GM18498 (cell line): Measurements from ENCODE around the gene KCNQ2.

Source experiments
- ATAC-seq: cut with Tn5 transposase; IDR thresholded peaks from one replicate; pipeline ENCODE4 v1.9.1; 2021; ENCODE audit warnings: mild to moderate bottlenecking, moderate library complexity; ENCODE audit not compliant: unreplicated experiment

KCNQ2 gene

GRCh38 chr20:63501818-63502670 is 29.6 kb upstream of the KCNQ2 start:
- ATAC-seq, result no peak

DNA sequence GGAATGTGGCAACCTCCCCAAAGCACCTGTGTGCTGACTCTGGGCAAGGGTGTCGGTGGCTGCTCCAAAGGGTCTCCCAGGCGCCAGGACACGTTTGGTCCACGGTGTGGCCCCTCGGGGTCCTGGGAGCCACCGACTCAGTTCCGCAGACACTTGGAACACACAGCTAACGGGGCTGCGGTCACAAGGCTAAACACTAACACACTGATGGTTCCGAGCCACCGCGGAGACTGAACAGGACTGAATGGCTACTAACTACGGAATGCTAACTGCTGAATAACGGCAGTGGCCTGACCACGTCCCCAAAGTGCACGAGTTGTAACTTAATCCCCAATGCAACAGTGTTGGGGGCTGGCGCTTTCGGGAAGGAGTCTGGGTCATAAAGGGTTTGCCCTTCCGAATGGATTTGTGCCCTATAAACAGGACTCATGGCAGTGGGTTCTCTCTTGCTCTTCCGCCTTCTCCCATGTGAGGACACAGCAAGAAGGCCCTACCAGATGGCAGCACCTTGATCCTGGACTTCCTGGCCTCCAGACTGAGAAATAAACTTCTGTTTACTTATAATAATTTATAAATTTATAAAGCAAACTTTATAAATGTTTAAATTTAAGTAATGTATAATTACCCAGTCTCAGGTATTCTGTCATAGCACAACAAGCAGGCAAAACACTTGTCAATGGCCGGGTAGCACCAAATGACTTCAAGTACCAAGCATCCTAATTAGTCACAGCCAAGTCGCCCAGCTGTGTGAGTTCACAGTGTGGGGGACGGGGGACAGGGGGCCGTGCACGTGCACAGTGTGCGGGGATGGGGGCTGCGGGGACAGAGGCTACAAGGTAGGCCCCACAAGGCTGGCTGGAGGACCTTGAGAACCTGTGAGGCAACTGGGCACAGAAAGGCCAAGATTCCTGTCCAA is 28.7 kb upstream of the KCNQ2 start:
- ATAC-seq, result no peak

DNA sequence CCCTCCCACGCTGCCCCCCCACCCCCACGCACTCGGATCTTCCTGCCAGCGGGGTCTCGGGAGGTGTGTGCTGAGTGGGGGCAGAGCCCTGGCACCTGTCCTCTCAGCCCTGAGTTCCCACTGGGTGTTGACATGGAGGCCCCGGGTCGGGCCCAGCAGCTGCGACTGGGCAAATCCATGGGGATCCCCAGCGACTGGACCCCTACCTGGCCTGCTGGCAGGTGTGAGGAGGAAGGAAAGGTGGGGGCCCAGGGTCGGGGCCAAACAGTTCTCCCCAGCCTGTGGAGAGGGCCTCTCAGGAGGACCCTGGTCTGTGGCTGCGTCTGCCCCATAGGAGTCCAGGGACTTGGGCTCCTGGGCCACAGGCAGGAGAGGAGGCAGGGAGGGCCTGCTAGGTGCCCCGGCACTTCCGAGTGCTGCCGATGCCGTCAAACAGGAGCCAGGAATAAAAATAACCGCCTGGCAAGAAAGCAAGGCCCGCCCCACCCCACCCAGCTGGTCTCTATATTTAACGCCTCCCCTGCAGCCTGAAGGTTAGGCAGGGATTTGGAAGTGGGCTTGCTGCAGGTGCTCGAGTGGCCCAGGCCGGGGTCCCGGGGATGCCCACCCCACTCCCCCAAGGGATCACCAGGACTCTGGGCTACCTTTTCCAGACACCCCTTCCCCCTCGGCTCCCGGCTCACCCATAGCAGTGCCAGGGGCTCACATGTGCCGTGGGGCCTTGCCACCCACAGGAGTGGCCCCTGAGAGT is 27.9 kb upstream of the KCNQ2 start:
- ATAC-seq, result no peak

DNA sequence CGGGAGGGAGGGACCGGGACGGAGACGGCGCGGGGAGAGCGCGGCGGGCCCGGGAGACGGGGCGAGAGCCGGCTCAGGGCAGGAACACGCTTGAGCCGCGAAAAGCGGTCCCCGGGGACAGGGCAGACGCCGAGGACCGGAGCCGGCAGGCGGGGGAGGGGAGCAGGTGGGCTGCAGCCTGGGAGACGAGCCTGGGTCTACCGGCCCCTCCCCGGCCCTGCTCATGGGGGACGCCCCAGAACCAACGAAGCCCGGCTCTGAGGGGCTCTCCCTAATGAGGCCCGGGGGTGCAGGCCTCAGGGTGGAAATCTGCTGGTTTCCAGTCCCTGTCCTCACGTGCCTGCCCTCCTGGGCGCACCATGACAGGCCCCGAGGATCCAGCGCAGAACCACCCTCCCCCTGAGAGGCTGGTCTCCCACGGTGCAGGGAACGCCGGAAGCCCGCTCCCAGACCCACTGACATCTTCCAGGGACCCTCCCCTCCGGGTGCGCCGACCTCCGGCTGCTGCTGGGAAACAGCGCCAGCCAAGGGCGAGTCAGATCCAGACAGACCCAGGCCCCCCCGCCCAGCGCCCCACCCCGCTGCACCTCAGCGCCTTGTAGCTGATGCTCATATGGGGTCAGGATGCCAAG is 27.0 kb upstream of the KCNQ2 start:
- no peak for ATAC-seq

- no peak for ATAC-seq
Observed at GRCh38 chr20:63498960-63499337, 26.5 kb upstream of the KCNQ2 start, which contains the start of gene EEF1A2. TSS of gene EEF1A2 (minus strand) at chr20:63499083. CDS start at chr20:63497763, 1,320 bp downstream.

GRCh38 chr20:63497946-63498935 is 25.8 kb upstream of the KCNQ2 start:
- ATAC-seq, result no peak

- ATAC-seq, result no peak
Observed at GRCh38 chr20:63497138-63497945, 24.9 kb upstream of the KCNQ2 start.

DNA sequence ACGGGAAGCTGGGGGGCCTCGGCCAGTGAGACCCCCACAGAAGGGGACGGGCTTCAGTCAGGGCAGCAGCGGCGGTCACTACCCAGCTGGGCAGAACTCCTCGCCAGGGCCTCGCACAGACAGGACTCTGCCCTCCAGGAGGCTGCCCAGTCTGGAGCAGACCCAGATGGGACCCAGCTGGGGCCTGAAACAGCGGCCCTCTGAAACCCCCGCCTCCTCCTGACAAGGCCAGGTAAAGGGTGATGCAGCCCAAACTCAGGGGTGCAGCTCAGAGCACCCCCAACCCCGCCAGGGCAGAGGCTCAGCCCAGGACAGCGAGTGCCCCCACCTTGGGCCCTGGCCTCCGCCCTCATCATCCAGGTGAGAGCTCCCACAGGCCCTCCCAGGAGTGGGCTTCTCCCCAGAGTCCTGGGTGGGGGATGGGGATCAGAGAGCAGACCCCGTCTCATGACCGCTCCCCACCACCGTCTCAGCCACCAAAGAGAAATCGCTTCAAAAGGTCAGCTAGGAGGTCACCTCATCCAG is 24.2 kb upstream of the KCNQ2 start:
- no peak for ATAC-seq

GRCh38 chr20:63495741-63496595 is 23.5 kb upstream of the KCNQ2 start:
- no peak for ATAC-seq

DNA sequence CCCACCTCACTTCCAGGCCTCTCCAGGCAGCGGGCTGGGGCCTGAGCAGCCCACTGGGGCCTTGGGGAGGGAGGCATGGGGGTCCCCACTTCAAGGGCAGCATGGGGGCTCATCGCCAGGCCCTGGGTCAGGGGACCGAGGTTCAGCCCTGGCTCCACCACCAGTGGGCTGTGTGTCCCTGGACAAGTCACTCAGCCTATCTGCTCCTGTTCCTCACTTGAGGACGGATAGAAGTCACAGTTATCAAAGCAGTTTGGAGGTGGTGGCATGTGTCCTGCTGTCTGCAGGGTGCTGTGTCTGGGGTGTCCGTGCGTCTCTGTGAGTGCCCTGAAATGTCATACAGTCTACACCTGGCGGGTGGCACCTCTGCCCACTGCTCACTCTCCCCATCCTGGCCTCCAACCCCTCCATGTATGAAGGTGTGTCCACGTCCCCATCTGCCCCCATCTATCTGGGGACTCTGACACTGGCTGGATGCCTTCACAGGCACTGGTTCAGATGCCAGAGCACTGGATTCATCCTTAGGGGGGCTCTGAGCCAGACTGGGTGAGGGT is 22.8 kb upstream of the KCNQ2 start:
- no peak for ATAC-seq

GRCh38 chr20:63494420-63495166 is 22.1 kb upstream of the KCNQ2 start:
- ATAC-seq, result no peak

- no peak for ATAC-seq
Observed at GRCh38 chr20:63494084-63494419, 21.6 kb upstream of the KCNQ2 start.

GRCh38 chr20:63493563-63494020 is 21.1 kb upstream of the KCNQ2 start:
- ATAC-seq, result no peak

DNA sequence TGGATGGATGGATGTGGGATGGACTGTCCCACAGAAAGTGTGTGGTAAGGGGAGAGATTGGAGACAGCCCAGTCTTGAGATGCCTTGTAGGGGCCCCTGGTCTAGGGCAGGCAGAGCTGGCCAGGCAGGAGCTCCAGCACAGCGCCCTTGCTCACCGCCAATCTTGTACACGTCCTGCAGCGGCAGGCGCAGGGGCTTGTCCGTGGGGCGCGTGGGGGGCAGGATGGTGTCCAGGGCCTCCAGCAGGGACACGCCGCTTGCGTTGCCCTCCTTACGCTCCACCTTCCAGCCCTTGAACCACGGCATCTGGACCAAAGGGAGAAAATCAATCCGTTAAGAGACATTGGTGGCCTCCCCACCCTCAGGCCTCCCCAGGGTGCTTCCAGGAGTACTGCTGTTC is 20.5 kb upstream of the KCNQ2 start:
- no peak for ATAC-seq

DNA sequence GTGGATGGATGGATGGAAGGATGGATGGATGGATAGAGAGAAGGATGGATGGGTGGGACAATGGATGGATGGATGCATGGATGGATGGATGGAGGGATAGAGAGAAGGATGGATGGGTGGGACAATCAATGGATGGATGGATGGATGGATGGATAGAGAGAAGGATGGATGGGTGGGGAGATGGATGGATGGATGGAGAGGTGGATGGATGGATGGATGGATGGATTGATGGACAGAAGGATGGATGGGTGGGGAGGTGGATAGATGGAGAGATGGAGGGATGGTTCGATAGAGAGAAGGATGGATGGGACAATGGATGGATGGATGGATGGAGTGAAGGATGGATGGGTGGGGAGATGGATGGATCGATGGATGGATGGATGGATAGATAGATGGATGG is 20.1 kb upstream of the KCNQ2 start:
- no peak for ATAC-seq

DNA sequence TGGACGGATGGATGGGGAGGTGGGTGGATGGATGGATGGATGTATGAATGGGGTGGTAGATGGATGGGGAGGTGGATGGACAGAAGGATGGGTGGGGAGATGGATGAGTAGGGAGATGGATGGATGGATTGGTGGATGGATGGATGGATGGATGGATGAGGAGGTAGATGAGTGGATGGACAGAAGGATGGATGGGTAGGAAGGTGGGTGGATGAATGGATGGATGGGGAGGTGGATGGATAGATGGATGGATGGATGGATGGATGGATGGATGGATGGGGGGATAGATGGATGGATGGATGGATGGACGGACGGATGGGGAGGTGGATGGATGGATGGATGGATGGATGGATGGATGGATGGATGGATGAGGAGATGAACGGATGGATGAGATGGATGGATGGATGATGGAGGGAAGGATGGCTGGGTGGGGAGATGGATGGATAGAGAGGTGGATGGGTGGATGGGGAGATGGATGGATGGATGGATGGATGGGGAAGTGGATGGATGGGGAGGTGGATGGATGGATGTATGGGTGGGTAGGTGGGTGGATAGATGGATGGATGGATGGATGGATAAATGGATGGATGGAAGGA is 19.3 kb upstream of the KCNQ2 start:
- no peak for ATAC-seq
